Neuronal stem cell (in vitro differentiated cells): ENCODE results near the gene MSS51.

ENCODE experiments used
- DNase-seq: peaks from one replicate; pipeline ENCODE4 v3.0.0-alpha.2; 2013; ENCODE audit warnings: low spot score
- H2AFZ ChIP-seq: one replicate; pipeline ENCODE4 v1.6.1; 2013; ENCODE audit warnings: mild to moderate bottlenecking, low read length, inconsistent platforms
- H2AK5ac ChIP-seq: 2 replicates; pipeline ENCODE4 v1.6.1; 2013; ENCODE audit warnings: low read depth, mild to moderate bottlenecking, inconsistent platforms, low read length, moderate library complexity, mixed read lengths
- H2BK120ac ChIP-seq: 2 replicates; pipeline ENCODE4 v1.6.1; 2013; ENCODE audit warnings: low read depth, mild to moderate bottlenecking, inconsistent platforms, low read length, moderate library complexity, mixed read lengths
- H2BK12ac ChIP-seq: one replicate; pipeline ENCODE4 v1.6.1; 2013; ENCODE audit warnings: low read length, inconsistent platforms
- H2BK15ac ChIP-seq: 2 replicates; pipeline ENCODE4 v1.6.1; 2013; ENCODE audit warnings: mild to moderate bottlenecking, low read length, inconsistent platforms, mixed read lengths
- H2BK5ac ChIP-seq: one replicate; pipeline ENCODE4 v1.6.1; 2013; ENCODE audit warnings: inconsistent platforms, mild to moderate bottlenecking, low read length, moderate library complexity
- H3K14ac ChIP-seq: one replicate; pipeline ENCODE4 v1.6.1; 2013; ENCODE audit warnings: low read length, inconsistent platforms
- H3K18ac ChIP-seq: 2 replicates; pipeline ENCODE4 v1.6.1; 2013; ENCODE audit warnings: low read length, inconsistent platforms
- H3K23ac ChIP-seq: 2 replicates; pipeline ENCODE4 v1.6.1; 2013; ENCODE audit warnings: low read depth, mild to moderate bottlenecking, mixed read lengths, low read length, inconsistent platforms; ENCODE audit not compliant: poor library complexity
- H3K27ac ChIP-seq: replicated peaks from 3 replicates; pipeline ENCODE4 v1.5.1; 2013; ENCODE audit warnings: low read length, inconsistent platforms
- H3K27me3 ChIP-seq, 3 experiments: 2 replicates each; pipeline ENCODE4 v1.6.1; 2013; ENCODE audit warnings: low read length in 3 of 3, mild to moderate bottlenecking in 2 of 3, inconsistent platforms in 1 of 3, low read depth in 1 of 3, mixed read lengths in 1 of 3, moderate library complexity in 1 of 3; ENCODE audit not compliant: control insufficient read depth in 3 of 3, insufficient read depth in 3 of 3
- H3K36me3 ChIP-seq, 2 donors: replicated peaks in 1 of 2; 2 replicates each; pipeline ENCODE4 v1.6.1; 2013; ENCODE audit warnings: low read length in 2 of 2; ENCODE audit not compliant: control insufficient read depth in 2 of 2, insufficient read depth in 2 of 2
- H3K4ac ChIP-seq: 2 replicates; pipeline ENCODE4 v1.6.1; 2013; ENCODE audit warnings: inconsistent platforms, mild to moderate bottlenecking, low read length, moderate library complexity
- H3K4me1 ChIP-seq, 2 donors: 1 replicate in 1 of 2; 2 replicates in 1 of 2; pipeline ENCODE4 v1.6.1; 2013; ENCODE audit warnings: low read length in 2 of 2, low read depth in 1 of 2; ENCODE audit not compliant: control insufficient read depth in 2 of 2, insufficient read depth in 1 of 2
- H3K4me2 ChIP-seq: one replicate; pipeline ENCODE4 v1.6.1; 2013; ENCODE audit warnings: mild to moderate bottlenecking, low read length, inconsistent platforms; ENCODE audit not compliant: insufficient read depth, poor library complexity, severe bottlenecking
- H3K4me3 ChIP-seq, 2 donors: 2 replicates each; pipeline ENCODE4 v1.5.1; 2013; ENCODE audit warnings: low read length in 2 of 2, mild to moderate bottlenecking in 2 of 2, inconsistent platforms in 1 of 2, moderate library complexity in 1 of 2
- H3K79me1 ChIP-seq: one replicate; pipeline ENCODE4 v1.6.1; 2013; ENCODE audit warnings: low read depth, mild to moderate bottlenecking, inconsistent platforms, low read length, moderate library complexity
- H3K9ac ChIP-seq: one replicate; pipeline ENCODE4 v1.6.1; 2013; ENCODE audit warnings: mild to moderate bottlenecking, low read depth, low read length, inconsistent platforms; ENCODE audit not compliant: poor library complexity
- H3K9me3 ChIP-seq, 2 donors: replicated peaks in 1 of 2; 2 replicates each; pipeline versions ENCODE3 to v1.6.1; 2013; ENCODE audit warnings: low read length in 2 of 2, mild to moderate bottlenecking in 2 of 2, inconsistent platforms in 1 of 2, low read depth in 1 of 2, mixed read lengths in 1 of 2, moderate library complexity in 1 of 2; ENCODE audit not compliant: control insufficient read depth in 2 of 2, insufficient read depth in 1 of 2
- H4K8ac ChIP-seq: one replicate; pipeline ENCODE4 v1.6.1; 2013; ENCODE audit warnings: low read depth, mild to moderate bottlenecking, inconsistent platforms, low read length, moderate library complexity
- H4K91ac ChIP-seq: one replicate; pipeline ENCODE4 v1.6.1; 2013; ENCODE audit warnings: low read length, low read depth, mild to moderate bottlenecking, inconsistent platforms; ENCODE audit not compliant: poor library complexity
- WGBS, 2 donors: extraction: QIAGEN DNeasy Blood & Tissue Kit; methylation state at CpG; one replicate each; pipeline ENCODE4 v1.1.7; 2013; ENCODE audit warnings: missing lambda C conversion rate in 2 of 2, mixed read lengths in 1 of 2; ENCODE audit not compliant: insufficient read length in 2 of 2, insufficient replicate concordance in 1 of 2; ENCODE audit errors: extremely low coverage in 2 of 2; 5-methylcytosine and 5-hydroxymethylcytosine counted together

Gene MSS51

GRCh38 chr10:73459683-73460314 lies 26.4 kb upstream of the MSS51 start:
- no peak overlapping the region for H2BK12ac ChIP-seq
- H4K91ac ChIP-seq = no peak overlapping the region
- H2BK5ac ChIP-seq = no peak overlapping the region
- no peak overlapping the region for H3K23ac ChIP-seq
- no peak overlapping the region for H3K27ac ChIP-seq
- no peak overlapping the region for H2BK120ac ChIP-seq
- H3K36me3 ChIP-seq = peaks cover 0 to 53% of the 10 kb centered on the region in 2 donors
- no peak overlapping the region for H2AFZ ChIP-seq
- no peak overlapping the region for H3K9ac ChIP-seq
- H3K4me2 ChIP-seq = no peak overlapping the region
- no peak overlapping the region for H3K14ac ChIP-seq
- no CpG with 5 or more reads among the region's 6 CpGs for WGBS, 2 donors
- no peaks in the 10 kb centered on the region for H3K9me3 ChIP-seq
- no peaks in the 10 kb centered on the region for H3K79me1 ChIP-seq
- H3K4me3 ChIP-seq = no peak overlapping the region
- H3K4me1 ChIP-seq = no peaks in the 10 kb centered on the region
- H4K8ac ChIP-seq = no peak overlapping the region
- H3K18ac ChIP-seq = no peak overlapping the region
- no peak for DNase-seq
- H3K4ac ChIP-seq = no peak overlapping the region
- no peak overlapping the region for H2BK15ac ChIP-seq
- H2AK5ac ChIP-seq = no peak overlapping the region
- H3K27me3 ChIP-seq = no peaks in the 10 kb centered on the region

GRCh38 chr10:73456187-73456890 lies 23.0 kb upstream of the MSS51 start:
- Histone ChIP-seq H3K27ac (no peak overlapping the region), H3K18ac (no peak overlapping the region), H4K91ac (no peak overlapping the region), H3K79me1 (no peaks in the 10 kb centered on the region), H3K9ac (no peak overlapping the region), H3K36me3 (peaks cover 0 to 56% of the 10 kb centered on the region in 2 donors), H2BK12ac (no peak overlapping the region), H3K4ac (no peak overlapping the region), H2BK15ac (no peak overlapping the region), H2BK5ac (no peak overlapping the region), H3K9me3 (no peaks in the 10 kb centered on the region), H2AK5ac (no peak overlapping the region), H3K4me1 (no peaks in the 10 kb centered on the region), H3K4me3 (no peak overlapping the region), H2BK120ac (no peak overlapping the region), H3K23ac (no peak overlapping the region), H3K4me2 (no peak overlapping the region), H3K27me3 (no peaks in the 10 kb centered on the region), H4K8ac (no peak overlapping the region), H2AFZ (no peak overlapping the region), H3K14ac (no peak overlapping the region)
- no CpG with 5 or more reads among the region's 2 CpGs for WGBS, 2 donors
- DNase-seq = no peak

GRCh38 chr10:73449113-73449512 lies 15.8 kb upstream of the MSS51 start:
- Histone ChIP-seq H3K27me3 (no peaks in the 10 kb centered on the region), H3K27ac (no peak overlapping the region), H2BK120ac (no peak overlapping the region), H2BK5ac (no peak overlapping the region), H3K9me3 (no peaks in the 10 kb centered on the region), H3K4me2 (no peak overlapping the region), H3K4me1 (no peaks in the 10 kb centered on the region), H3K4me3 (no peak overlapping the region), H3K23ac (no peak overlapping the region), H4K8ac (no peak overlapping the region), H3K9ac (no peak overlapping the region), H3K4ac (no peak overlapping the region), H4K91ac (no peak overlapping the region), H2BK15ac (no peak overlapping the region), H3K36me3 (peaks cover 1 to 52% of the 10 kb centered on the region in 2 donors), H3K14ac (no peak overlapping the region), H3K79me1 (no peaks in the 10 kb centered on the region), H2AK5ac (no peak overlapping the region), H2AFZ (no peak overlapping the region), H2BK12ac (no peak overlapping the region), H3K18ac (no peak overlapping the region)
- no peak for DNase-seq
- WGBS, 2 donors = no CpG with 5 or more reads among the region's 1 CpG

GRCh38 chr10:73448384-73448783 lies 15.0 kb upstream of the MSS51 start:
- peaks cover 1 to 51% of the 10 kb centered on the region in 2 donors for H3K36me3 ChIP-seq
- no peak overlapping the region for H3K18ac ChIP-seq
- no peak overlapping the region for H3K4ac ChIP-seq
- DNase-seq = no peak
- no peak overlapping the region for H3K14ac ChIP-seq
- no peak overlapping the region for H3K4me2 ChIP-seq
- H2BK5ac ChIP-seq = no peak overlapping the region
- no CpG with 5 or more reads among the region's 1 CpG for WGBS, 2 donors
- H2BK15ac ChIP-seq = no peak overlapping the region
- no peaks in the 10 kb centered on the region for H3K4me1 ChIP-seq
- H3K27ac ChIP-seq = no peak overlapping the region
- no peaks in the 10 kb centered on the region for H3K27me3 ChIP-seq
- no peak overlapping the region for H2BK12ac ChIP-seq
- no peak overlapping the region for H4K8ac ChIP-seq
- H3K9ac ChIP-seq = no peak overlapping the region
- no peak overlapping the region for H4K91ac ChIP-seq
- H2AFZ ChIP-seq = no peak overlapping the region
- H3K4me3 ChIP-seq = no peak overlapping the region
- no peak overlapping the region for H2AK5ac ChIP-seq
- H3K9me3 ChIP-seq = no peaks in the 10 kb centered on the region
- H2BK120ac ChIP-seq = no peak overlapping the region
- H3K79me1 ChIP-seq = no peaks in the 10 kb centered on the region
- H3K23ac ChIP-seq = no peak overlapping the region
